Kidney glomerular epithelial cell (primary cell): ENCODE data around the gene CNTNAP2.

Experiments
- DNase-seq: peaks from one replicate; lab custom pipeline; 2025; lab: John Stamatoyannopoulos, UW

The CNTNAP2 gene

DNA sequence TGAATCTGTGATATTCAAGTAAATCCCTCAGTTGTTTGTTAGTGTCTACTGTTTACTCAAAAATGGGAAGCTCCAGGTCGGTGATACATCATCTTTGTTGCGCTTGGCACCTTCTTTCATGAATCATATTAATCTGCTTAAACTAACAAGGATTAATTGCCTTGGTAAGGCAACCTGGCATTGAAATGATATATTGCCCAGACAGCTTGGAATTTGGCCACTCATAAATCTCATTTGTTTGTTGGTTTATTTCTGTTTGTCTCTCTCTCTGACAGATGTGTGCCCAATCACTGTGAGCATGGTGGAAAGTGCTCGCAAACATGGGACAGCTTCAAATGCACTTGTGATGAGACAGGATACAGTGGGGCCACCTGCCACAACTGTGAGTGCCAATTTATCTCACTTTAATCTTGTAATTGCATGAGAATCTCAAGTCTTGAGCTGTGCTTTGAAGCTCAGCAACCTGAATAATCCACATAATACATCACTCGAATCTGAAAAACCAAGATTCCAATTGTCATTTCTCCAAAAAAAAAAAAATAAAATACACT lies 1369.1 kb downstream of the CNTNAP2 start:
- peak; percentile 6 for DNase-seq

- DNase-seq, result peak; percentile 4
Observed at GRCh38 chr7:147492606-147493005, 1376.0 kb downstream of the CNTNAP2 start.

GRCh38 chr7:147496209-147496608 lies 1379.6 kb downstream of the CNTNAP2 start:
- DNase-seq, result no peak

DNA sequence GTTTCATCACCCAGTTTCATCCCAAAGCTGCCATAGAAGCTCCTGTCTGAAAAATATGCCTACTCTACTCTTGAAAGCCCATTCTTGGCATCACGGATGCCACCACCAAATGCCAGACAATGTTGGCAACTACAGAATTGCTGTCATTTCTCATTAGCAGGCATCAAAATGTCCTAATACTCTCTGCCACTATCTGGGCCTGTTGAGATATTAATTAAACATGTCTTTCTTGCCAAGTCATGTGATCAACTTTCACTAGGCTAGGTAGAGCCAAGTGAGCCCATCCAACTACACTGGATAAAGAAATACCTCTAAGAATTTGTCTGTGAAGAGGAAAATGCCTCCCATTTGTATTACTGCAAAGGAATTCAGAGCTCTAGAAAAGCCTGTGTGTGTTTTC lies 1380.6 kb downstream of the CNTNAP2 start:
- DNase-seq, result no peak

- DNase-seq, result no peak
Observed at GRCh38 chr7:147498081-147498480, 1381.5 kb downstream of the CNTNAP2 start.

- DNase-seq, result no peak
Observed at GRCh38 chr7:147509035-147509501, 1392.5 kb downstream of the CNTNAP2 start.

GRCh38 chr7:147509541-147510200 lies 1393.1 kb downstream of the CNTNAP2 start:
- peak; percentile 22 for DNase-seq

DNA sequence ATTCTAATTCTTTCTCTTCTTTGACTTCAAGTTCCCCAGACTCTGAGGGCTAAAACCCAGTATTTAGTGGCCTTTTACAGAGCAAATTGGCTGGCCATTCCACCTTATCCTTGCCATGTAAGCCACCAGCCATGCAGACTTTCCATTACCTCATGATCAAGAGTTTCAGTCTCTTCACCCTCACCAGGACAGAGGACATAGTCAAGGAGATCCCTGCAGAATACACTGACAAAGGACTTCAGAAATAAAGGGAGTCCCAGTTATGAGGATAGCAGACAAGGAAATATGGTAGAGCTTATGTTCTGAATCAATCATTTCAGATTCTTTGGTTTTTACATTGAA lies 1393.6 kb downstream of the CNTNAP2 start:
- DNase-seq, result no peak

GRCh38 chr7:147510923-147511322 lies 1394.3 kb downstream of the CNTNAP2 start:
- DNase-seq, result peak; percentile 23

- DNase-seq, result no peak
Observed at GRCh38 chr7:147513451-147513850, 1396.8 kb downstream of the CNTNAP2 start.

- no peak for DNase-seq
Observed at GRCh38 chr7:147516391-147516790, 1399.8 kb downstream of the CNTNAP2 start.

GRCh38 chr7:147519062-147519461 lies 1402.5 kb downstream of the CNTNAP2 start:
- no peak for DNase-seq

DNA sequence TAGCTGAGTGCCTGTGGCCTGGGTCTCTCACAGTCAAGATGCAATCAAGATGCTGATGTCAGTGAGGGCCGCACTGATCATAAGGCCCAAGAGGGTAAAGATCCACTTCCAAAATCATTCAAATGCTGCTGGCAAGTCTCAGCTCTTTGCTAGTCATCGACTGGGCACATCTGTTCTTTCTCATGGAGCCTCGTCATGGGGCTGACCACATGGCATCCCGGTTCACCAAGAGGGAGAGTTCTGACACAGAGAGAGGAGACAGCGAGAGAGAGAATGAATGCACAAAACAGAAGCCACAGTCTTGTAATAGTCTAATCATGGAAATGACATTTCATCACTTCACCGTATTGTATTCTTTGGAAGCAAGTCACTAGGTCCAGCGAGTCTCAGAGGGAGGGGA lies 1406.5 kb downstream of the CNTNAP2 start:
- DNase-seq, result no peak

- no peak for DNase-seq
Observed at GRCh38 chr7:147524726-147525250, 1408.2 kb downstream of the CNTNAP2 start.

DNA sequence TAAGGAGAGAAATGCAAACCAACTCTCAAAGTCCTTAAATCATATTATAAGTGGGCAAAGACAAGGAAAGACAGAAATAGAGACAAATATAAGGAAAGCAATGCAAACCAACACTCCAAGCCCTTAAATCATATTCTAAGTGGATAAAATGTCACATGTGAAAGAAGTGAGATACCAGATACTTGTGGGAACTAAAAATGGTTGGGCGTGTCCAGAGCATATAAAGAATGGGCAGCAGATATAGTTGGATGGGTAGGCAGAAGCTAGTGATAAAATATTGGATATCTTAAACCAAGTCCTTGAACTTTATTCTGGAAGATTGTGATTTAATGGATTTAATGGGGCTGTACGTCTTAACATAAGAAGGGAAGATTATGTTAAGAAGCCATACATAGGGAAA lies 1408.7 kb downstream of the CNTNAP2 start:
- no peak for DNase-seq

GRCh38 chr7:147535701-147536111 lies 1419.1 kb downstream of the CNTNAP2 start:
- DNase-seq, result peak; percentile 28

GRCh38 chr7:147539685-147540084 lies 1423.1 kb downstream of the CNTNAP2 start:
- no peak for DNase-seq

GRCh38 chr7:147540743-147541142 lies 1424.1 kb downstream of the CNTNAP2 start:
- no peak for DNase-seq

DNA sequence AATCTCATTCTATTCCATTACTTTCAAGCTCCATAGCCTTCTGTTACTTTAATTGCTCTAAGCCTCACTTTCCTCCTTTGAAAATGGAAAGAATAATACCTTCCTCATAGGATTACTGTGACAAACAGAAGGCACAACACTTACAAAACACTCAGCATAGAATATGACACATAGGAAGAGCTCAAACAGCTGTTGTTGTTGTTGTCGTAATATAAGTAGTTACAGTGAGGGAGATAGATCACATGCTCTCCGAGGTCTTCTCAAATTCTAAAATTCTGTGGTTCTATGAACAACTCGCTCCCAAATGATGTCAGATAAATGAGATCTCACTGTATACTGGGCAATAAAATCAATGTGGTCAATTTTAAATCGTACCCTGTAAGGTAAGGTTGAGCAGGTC lies 1424.7 kb downstream of the CNTNAP2 start:
- no peak for DNase-seq

GRCh38 chr7:147547252-147547897 lies 1430.8 kb downstream of the CNTNAP2 start:
- DNase-seq, result peak; percentile 17

GRCh38 chr7:147556317-147556716 lies 1439.7 kb downstream of the CNTNAP2 start:
- DNase-seq, result no peak

DNA sequence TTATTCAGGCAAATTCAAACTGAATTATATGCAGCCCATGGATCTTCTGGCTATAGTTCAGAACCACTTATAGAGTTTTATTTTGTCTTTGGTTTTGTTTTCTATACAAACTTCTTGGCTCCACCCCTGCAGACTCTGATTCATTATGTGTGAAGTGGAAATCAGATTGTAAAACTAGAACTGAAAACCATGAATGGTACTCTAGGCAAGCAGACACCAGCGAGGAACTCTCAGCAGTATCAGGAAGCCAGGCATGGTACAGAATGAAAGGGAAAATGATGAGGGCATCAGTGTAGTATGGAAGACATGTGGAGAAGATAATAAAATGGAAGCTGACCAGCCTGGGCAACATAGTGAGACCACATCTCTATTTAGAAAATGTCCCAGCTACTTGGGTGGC lies 1447.1 kb downstream of the CNTNAP2 start:
- no peak for DNase-seq

- DNase-seq, result no peak
Observed at GRCh38 chr7:147564786-147565476, 1448.3 kb downstream of the CNTNAP2 start.
